Measurements from ENCODE around the gene CUTA. TPM values are rescaled to one million over a fixed set of nuclear protein-coding genes. Genes with fewer than 3 reads are reported as not detected.

CUTA gene
- total RNA-seq, 1 donor from 2014 or later: 278 TPM

GRCh38 chr6:33410711-33411631 lies 6.9 kb downstream of the CUTA start, which contains the start of gene PHF1:
Gene PHF1, plus strand, starts transcription at chr6:33411014. Its CDS starts 1,250 bp downstream, at chr6:33412264.
- Mint-ChIP-seq H3K4me3 (peak within 1 kb of the TSS; percentile 93), H3K27me3 (no peaks in the 10 kb centered on the region), H3K9me3 (no peaks in the 10 kb centered on the region), H3K27ac (peak within 1 kb of the TSS; percentile 97), H3K36me3 (peaks cover 10% of the 10 kb centered on the region), H3K4me1 (ENCODE audit: unreplicated experiment) (peaks cover 37% of the 10 kb centered on the region)
- no peak for DNase-seq (ENCODE audit: extremely low spot score, unreplicated experiment)
- TF ChIP-seq CTCF (conservative IDR thresholded peaks at IDR 0.05): no peak

- H3K4me1 Mint-ChIP-seq (ENCODE audit: unreplicated experiment): peaks cover 30% of the 10 kb centered on the region
- peak overlapping the region; percentile 93 for H3K4me3 Mint-ChIP-seq
- peak overlapping the region; percentile 97 for H3K27ac Mint-ChIP-seq
- no peak for TF ChIP-seq CTCF (conservative IDR thresholded peaks at IDR 0.05)
- H3K27me3 Mint-ChIP-seq: no peaks in the 10 kb centered on the region
- H3K36me3 Mint-ChIP-seq: peaks cover 5% of the 10 kb centered on the region
- no peaks in the 10 kb centered on the region for H3K9me3 Mint-ChIP-seq
- peak; percentile 99 for DNase-seq (ENCODE audit: extremely low spot score, unreplicated experiment)
These were observed 7.7 kb downstream of the CUTA start for GRCh38 chr6:33410050-33410710.

GRCh38 chr6:33407132-33407718 lies 10.7 kb downstream of the CUTA start:
- no peak overlapping the region for H3K4me3 Mint-ChIP-seq
- H3K27ac Mint-ChIP-seq: peak overlapping the region; percentile 32
- no peaks in the 10 kb centered on the region for H3K9me3 Mint-ChIP-seq
- no peaks in the 10 kb centered on the region for H3K27me3 Mint-ChIP-seq
- DNase-seq (ENCODE audit: extremely low spot score, unreplicated experiment): no peak
- peak; percentile 51 for TF ChIP-seq CTCF (conservative IDR thresholded peaks at IDR 0.05)
- peaks cover 10% of the 10 kb centered on the region for H3K36me3 Mint-ChIP-seq
- peaks cover 10% of the 10 kb centered on the region for H3K4me1 Mint-ChIP-seq (ENCODE audit: unreplicated experiment)

GRCh38 chr6:33406126-33406525 lies 11.8 kb downstream of the CUTA start:
- peaks cover 4% of the 10 kb centered on the region for H3K4me1 Mint-ChIP-seq (ENCODE audit: unreplicated experiment)
- H3K27me3 Mint-ChIP-seq: no peaks in the 10 kb centered on the region
- no peak overlapping the region for H3K4me3 Mint-ChIP-seq
- no peaks in the 10 kb centered on the region for H3K9me3 Mint-ChIP-seq
- H3K36me3 Mint-ChIP-seq: peaks cover 10% of the 10 kb centered on the region
- DNase-seq (ENCODE audit: extremely low spot score, unreplicated experiment): no peak
- TF ChIP-seq CTCF (conservative IDR thresholded peaks at IDR 0.05): no peak
- H3K27ac Mint-ChIP-seq: no peak overlapping the region

- no peaks in the 10 kb centered on the region for H3K27me3 Mint-ChIP-seq
- H3K27ac Mint-ChIP-seq: no peak overlapping the region
- no peak for TF ChIP-seq CTCF (conservative IDR thresholded peaks at IDR 0.05)
- H3K4me1 Mint-ChIP-seq (ENCODE audit: unreplicated experiment): peaks cover 4% of the 10 kb centered on the region
- H3K36me3 Mint-ChIP-seq: peaks cover 10% of the 10 kb centered on the region
- no peaks in the 10 kb centered on the region for H3K9me3 Mint-ChIP-seq
- no peak overlapping the region for H3K4me3 Mint-ChIP-seq
- DNase-seq (ENCODE audit: extremely low spot score, unreplicated experiment): no peak
These were observed 12.4 kb downstream of the CUTA start for GRCh38 chr6:33405386-33405940.
